ENCODE data around the gene SPPL2A. TPM values are rescaled to one million over a fixed set of nuclear protein-coding genes. Genes with fewer than 3 reads are reported as not detected.

Gene SPPL2A
- total and polyA plus RNA-seq, 7 donors, result 70.6 to 303 (median 187) TPM

- no peak overlapping the region for H3K27ac ChIP-seq
- no peak for TF ChIP-seq CTCF (IDR thresholded peaks at IDR 0.05)
- no peak overlapping the region for H3K4me3 ChIP-seq
- no peaks in the 10 kb centered on the region for H3K27me3 ChIP-seq (ENCODE audit: insufficient read depth in 3 of 3, low read length in 2 of 3)
- H3K9me3 ChIP-seq, result no peaks in the 10 kb centered on the region
- ATAC-seq, result no peak
- intact Hi-C loops (cut with DNase I), result no loop called here
- H3K4me1 ChIP-seq, result peaks cover 42% of the 10 kb centered on the region
- DNase-seq, result no peak
- H3K36me3 ChIP-seq (ENCODE audit: insufficient read depth in 1 of 2, low read depth in 1 of 2), result peaks cover 0 to 23% of the 10 kb centered on the region in 2 donors
- WGBS, 3 donors, result 85 to 90% (median 86%) methylated on average over 1 of the region's 1 CpG
Measured at GRCh38 chr15:50753463-50753862, 12.0 kb downstream of the SPPL2A start.

GRCh38 chr15:50751394-50751793 is 14.1 kb downstream of the SPPL2A start:
- intact Hi-C loops (cut with DNase I), result no loop called here
- ATAC-seq (no peak), DNase-seq (no peak)
- H3K36me3 ChIP-seq (ENCODE audit: insufficient read depth in 1 of 2, low read depth in 1 of 2), result peaks cover 0 to 40% of the 10 kb centered on the region in 2 donors
- no peak overlapping the region for H3K4me3 ChIP-seq
- no peak for TF ChIP-seq CTCF (IDR thresholded peaks at IDR 0.05)
- no peaks in the 10 kb centered on the region for H3K9me3 ChIP-seq
- peaks cover 38% of the 10 kb centered on the region for H3K4me1 ChIP-seq
- 79 to 90% (median 82%) methylated on average over 2 of the region's 2 CpGs for WGBS, 3 donors
- no peaks in the 10 kb centered on the region for H3K27me3 ChIP-seq (ENCODE audit: insufficient read depth in 3 of 3, low read length in 2 of 3)
- no peak overlapping the region for H3K27ac ChIP-seq

DNA sequence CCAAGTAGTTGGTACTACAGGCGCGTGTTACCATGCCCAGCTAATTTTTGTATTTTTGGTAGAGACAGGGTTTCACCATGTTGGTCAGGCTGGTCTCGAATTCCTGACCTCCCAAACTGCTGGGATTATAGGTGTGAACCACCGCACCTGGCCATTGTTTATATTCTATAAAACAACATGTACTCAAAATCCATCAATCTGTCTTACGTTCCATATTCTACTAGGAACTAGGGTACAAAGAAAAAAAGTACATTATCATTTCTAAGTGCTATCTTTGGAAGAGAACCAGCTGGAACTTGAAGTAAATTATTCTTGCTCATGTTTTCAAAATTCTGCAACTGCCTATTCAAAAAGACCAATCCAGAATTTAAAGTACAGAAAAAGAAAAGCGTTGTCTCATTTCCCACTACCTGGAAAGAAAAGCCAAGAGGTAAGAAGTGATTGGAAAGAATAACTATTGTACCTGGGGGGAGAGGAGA is 15.2 kb downstream of the SPPL2A start:
- Histone ChIP-seq H3K4me1 (peaks cover 38% of the 10 kb centered on the region), H3K36me3 (ENCODE audit: insufficient read depth in 1 of 2, low read depth in 1 of 2) (peaks cover 0 to 48% of the 10 kb centered on the region in 2 donors), H3K9me3 (no peaks in the 10 kb centered on the region), H3K27ac (peak overlapping the region; percentile 25), H3K4me3 (no peak overlapping the region), H3K27me3 (ENCODE audit: insufficient read depth in 3 of 3, low read length in 2 of 3) (no peaks in the 10 kb centered on the region)
- intact Hi-C loops (cut with DNase I), result no loop called here
- TF ChIP-seq CTCF (IDR thresholded peaks at IDR 0.05), result no peak
- 85 to 89% (median 87%) methylated on average over 6 of the region's 6 CpGs for whole genome bisulfite sequencing, 3 donors
- no peak for ATAC-seq
- DNase-seq, result no peak

DNA sequence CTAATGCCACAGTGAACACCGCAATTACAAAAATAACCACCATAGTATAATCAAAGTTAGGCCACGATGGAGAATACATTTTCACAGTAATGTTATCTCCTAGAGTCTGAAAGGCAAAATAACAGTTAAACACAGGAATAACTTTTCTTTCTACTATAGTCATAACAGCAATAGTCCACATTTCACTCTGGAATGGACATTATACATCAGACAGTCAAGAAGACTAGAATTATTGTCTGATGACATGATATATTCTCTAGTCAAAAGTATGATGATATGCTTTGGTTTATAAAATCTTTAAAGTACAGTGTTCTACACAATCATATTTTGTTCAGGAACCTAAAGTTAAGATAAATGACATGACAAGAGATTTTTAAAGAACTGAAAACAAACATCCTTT is 18.0 kb downstream of the SPPL2A start:
- Histone ChIP-seq H3K27ac (no peak overlapping the region), H3K9me3 (no peaks in the 10 kb centered on the region), H3K4me3 (no peak overlapping the region), H3K27me3 (ENCODE audit: insufficient read depth in 3 of 3, low read length in 2 of 3) (no peaks in the 10 kb centered on the region), H3K4me1 (peaks cover 21% of the 10 kb centered on the region), H3K36me3 (ENCODE audit: insufficient read depth in 1 of 2, low read depth in 1 of 2) (peaks cover 0 to 72% of the 10 kb centered on the region in 2 donors)
- no peak for ATAC-seq
- TF ChIP-seq CTCF (IDR thresholded peaks at IDR 0.05), result no peak
- DNase-seq, result no peak
- intact Hi-C loops (cut with DNase I), result no loop called here
- WGBS, 3 donors, result 69 to 76% (median 73%) methylated on average over 2 of the region's 2 CpGs

DNA sequence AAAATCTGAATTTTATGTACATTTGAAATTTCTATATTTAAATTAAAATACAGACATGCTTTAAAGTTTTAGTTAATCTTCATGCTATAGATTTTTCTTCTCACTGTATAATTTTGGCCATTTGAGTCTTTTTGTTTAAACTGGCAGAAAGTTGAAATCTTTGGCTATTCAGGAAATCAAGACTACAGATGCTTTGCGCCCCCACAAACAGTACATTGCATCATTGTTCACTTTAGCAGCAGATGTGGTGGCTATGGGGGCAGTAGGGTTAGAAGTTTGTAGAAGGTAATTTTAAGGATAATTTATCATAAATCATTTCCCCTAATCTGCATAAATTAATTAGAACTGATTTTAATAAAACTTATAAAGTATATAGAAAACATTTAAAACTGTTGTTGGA is 20.9 kb downstream of the SPPL2A start:
- no peak for ATAC-seq
- peaks cover 0 to 98% of the 10 kb centered on the region in 2 donors for H3K36me3 ChIP-seq (ENCODE audit: insufficient read depth in 1 of 2, low read depth in 1 of 2)
- no peak overlapping the region for H3K4me3 ChIP-seq
- TF ChIP-seq CTCF (IDR thresholded peaks at IDR 0.05), result no peak
- H3K27me3 ChIP-seq (ENCODE audit: insufficient read depth in 3 of 3, low read length in 2 of 3), result no peaks in the 10 kb centered on the region
- no peaks in the 10 kb centered on the region for H3K9me3 ChIP-seq
- H3K4me1 ChIP-seq, result no peaks in the 10 kb centered on the region
- no peak overlapping the region for H3K27ac ChIP-seq
- DNase-seq, result no peak
- WGBS, 3 donors, result 89 to 100% (median 97%) methylated on average over 1 of the region's 1 CpG
- intact Hi-C loops (cut with DNase I), result no loop called here

Data from psoas muscle (tissue), 8 donors.